Heart left ventricle (tissue), 16 donors: Measurements from ENCODE around the gene CKAP5. TPM values are rescaled to one million over a fixed set of nuclear protein-coding genes. Genes with fewer than 3 reads are reported as not detected.

Source experiments
- ATAC-seq, 4 donors: fragments of 200-7000 bp; cut with Tn5 transposase; one replicate each; pipeline ENCODE4 v1.9.1; 2020 to 2022; ENCODE audit warnings: moderate library complexity in 4 of 4, mild to moderate bottlenecking in 3 of 4, moderate number of reproducible peaks in 1 of 4
- DNase-seq, 5 donors: peaks; one replicate each; pipeline ENCODE4 v3.0.0-alpha.2; 2020
- H3K27ac ChIP-seq, 12 donors: fragments of 200-600 bp; sonication (generic) in 4 of 12; one replicate each; pipeline versions ENCODE4 v1.5.0 to v1.8.0; 2016 to 2022; ENCODE audit warnings: mild to moderate bottlenecking in 2 of 12
- H3K27me3 ChIP-seq, 9 donors: fragments of 200-600 bp; sonication (generic) in 2 of 9; one replicate each; pipeline versions ENCODE4 v1.5.1 to v1.8.0; 2016 to 2022; ENCODE audit warnings: mild to moderate bottlenecking in 3 of 9
- H3K36me3 ChIP-seq, 9 donors: fragments of 200-600 bp; sonication (generic) in 2 of 9; one replicate each; pipeline versions ENCODE4 v1.5.0 to v1.8.0; 2018 to 2022; ENCODE audit warnings: mild to moderate bottlenecking in 2 of 9
- H3K4me1 ChIP-seq, 12 donors: fragments of 200-600 bp; sonication (generic) in 4 of 12; one replicate each; pipeline versions ENCODE4 v1.5.0 to v1.8.0; 2016 to 2022; ENCODE audit warnings: mild to moderate bottlenecking in 3 of 12
- H3K4me3 ChIP-seq, 12 donors: fragments of 200-600 bp; sonication (generic) in 4 of 12; one replicate each; pipeline versions ENCODE4 v1.5.0 to v1.8.0; 2017 to 2022; ENCODE audit warnings: mild to moderate bottlenecking in 9 of 12, moderate library complexity in 4 of 12
- H3K9me3 ChIP-seq, 12 donors: fragments of 200-600 bp; sonication (generic) in 4 of 12; one replicate each; pipeline versions ENCODE4 v1.5.0 to v1.8.0; 2016 to 2022; ENCODE audit warnings: mild to moderate bottlenecking in 1 of 12
- POLR2A ChIP-seq, 2 donors: fragments of 450-650 bp; IDR thresholded peaks; one replicate each; pipeline ENCODE4 v1.6.1; 2017; ENCODE audit warnings: antibody characterized with exemption in 2 of 2, mild to moderate bottlenecking in 2 of 2, moderate library complexity in 2 of 2
- WGBS, 4 donors: extraction: QIAGEN DNeasy Blood & Tissue Kit in 2 of 4; methylation state at CpG; one replicate each; pipeline versions ENCODE4 v1.1.5 to v1.1.7; 2013 to 2018; 5-methylcytosine and 5-hydroxymethylcytosine counted together
- intact Hi-C, 10 donors: fragments of 100-400 bp; cut with DNase I; formaldehyde crosslinking; loops; one replicate each; pipeline versions ENCODE4 v1.11.1 to v1.14.2; 2022
- polyA plus RNA-seq, 2 donors: library from polyadenylated mRNA; stranded (reverse); fragments of 200-250 nt; gene quantifications; one replicate each; pipeline ENCODE4 v1.2.3, GENCODE V29; 2013
- total RNA-seq, 9 donors: library from RNA; depleted of rRNA in 2 of 9; stranded (reverse); fragments of >200 nt in 2 of 9; fragmentation: NEBNext Ultra II Directional in 3 of 9; extraction: Animal tissue kit (Norgen Biotek cat#: 25700) in 3 of 9; gene quantifications; one replicate each; pipeline versions ENCODE4 v1.1.0 to v1.2.4, GENCODE V29; 2016 to 2023
- TF ChIP-seq, protein P1 (sequence below), 12 donors: fragments of 200-600 bp; sonication (generic) in 4 of 12; IDR thresholded peaks; one replicate each; pipeline versions ENCODE4 v1.5.0 to v1.8.0; 2018 to 2022; ENCODE audit warnings: antibody characterized with exemption in 12 of 12, mild to moderate bottlenecking in 5 of 12
- donor health status: ischemic (EF 13 %, LVEDD 7.1; RV severe dilation, severe dysfunction).
- donor health status: healthy with polysubstance abuse.
- donor health status: DM: no; HTN: yes; CAD: no.
- donor health status: DM: no; HTN: no; CAD: no.
- donor health status: ischemic (EF 25% LVEDD 6.9; RV normal size, moderate dysfunction).
- donor health status: ischemic (EF 25% LVEDD 5.7; RV mildly dilated, moderate dysfunction).
- donor health status: healthy.
- donor health status: DM: yes; HTN: yes; CAD: no.
- donor health status: ischemic (EF 35%, LVEDD 5.7; RV mildly dilated, moderate dysfunction).
- donor health status: nonischemic (EF 11% LVEDD 7.7; RV severe dilation, severe dysfunction).
- donor health status: DM: yes; HTN: yes; CAD: no.
- donor health status: PGD.
- donor health status: ischemic (EF 29% LVEDD 5.4; RV normal size, mild dysfunction).
- donor health status: nonischemic (EF 23%, LVEDD 6.1; RV moderate dilation, normal function).

The CKAP5 gene
- total and polyA plus RNA-seq, 11 donors = 12.3 to 108 (median 67.6) TPM

DNA sequence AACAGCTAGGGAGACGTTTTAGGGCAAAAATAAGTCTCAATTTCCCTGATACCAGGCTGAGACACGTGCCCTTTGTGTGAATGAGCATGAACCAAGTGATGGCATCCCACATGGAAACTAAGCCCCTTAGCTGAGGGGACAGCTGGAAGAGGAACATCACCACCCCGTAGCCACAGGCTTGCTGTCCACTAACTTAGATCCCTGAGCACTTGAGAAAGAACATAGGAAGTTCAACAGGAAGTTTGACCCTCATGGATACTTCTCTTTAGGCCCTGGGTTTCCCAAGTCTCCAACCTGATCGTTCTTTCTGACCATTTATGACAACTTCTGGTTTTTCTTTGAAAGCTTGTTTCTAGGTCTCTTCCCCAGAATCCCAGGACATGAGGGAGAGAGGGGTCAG, 11.6 kb upstream of the CKAP5 start:
- ATAC-seq (peak in 3 of 4 donors; percentile 37 to 40 (median 37)), DNase-seq (no peak)
- intact Hi-C loops = no loop called here
- H3K27ac ChIP-seq = peak overlapping the region in 1 of 12 donors; percentile 81
- H3K4me3 ChIP-seq = no peak overlapping the region
- H3K36me3 ChIP-seq = peaks cover 0 to 37% (median 15%) of the 10 kb centered on the region in 9 donors
- H3K9me3 ChIP-seq = no peaks in the 10 kb centered on the region
- H3K4me1 ChIP-seq = peaks cover 0 to 40% (median 0%) of the 10 kb centered on the region in 12 donors
- H3K27me3 ChIP-seq = no peaks in the 10 kb centered on the region
- no peak for TF ChIP-seq POLR2A (IDR thresholded peaks at IDR 0.05)
- TF ChIP-seq, protein P1, sequence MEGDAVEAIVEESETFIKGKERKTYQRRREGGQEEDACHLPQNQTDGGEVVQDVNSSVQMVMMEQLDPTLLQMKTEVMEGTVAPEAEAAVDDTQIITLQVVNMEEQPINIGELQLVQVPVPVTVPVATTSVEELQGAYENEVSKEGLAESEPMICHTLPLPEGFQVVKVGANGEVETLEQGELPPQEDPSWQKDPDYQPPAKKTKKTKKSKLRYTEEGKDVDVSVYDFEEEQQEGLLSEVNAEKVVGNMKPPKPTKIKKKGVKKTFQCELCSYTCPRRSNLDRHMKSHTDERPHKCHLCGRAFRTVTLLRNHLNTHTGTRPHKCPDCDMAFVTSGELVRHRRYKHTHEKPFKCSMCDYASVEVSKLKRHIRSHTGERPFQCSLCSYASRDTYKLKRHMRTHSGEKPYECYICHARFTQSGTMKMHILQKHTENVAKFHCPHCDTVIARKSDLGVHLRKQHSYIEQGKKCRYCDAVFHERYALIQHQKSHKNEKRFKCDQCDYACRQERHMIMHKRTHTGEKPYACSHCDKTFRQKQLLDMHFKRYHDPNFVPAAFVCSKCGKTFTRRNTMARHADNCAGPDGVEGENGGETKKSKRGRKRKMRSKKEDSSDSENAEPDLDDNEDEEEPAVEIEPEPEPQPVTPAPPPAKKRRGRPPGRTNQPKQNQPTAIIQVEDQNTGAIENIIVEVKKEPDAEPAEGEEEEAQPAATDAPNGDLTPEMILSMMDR (IDR thresholded peaks at IDR 0.05) = no peak
- 62 to 77% (median 72%) methylated on average over 4 of the region's 4 CpGs for WGBS, 4 donors

GRCh38 chr11:46856605-46857343, 10.7 kb upstream of the CKAP5 start:
- Histone ChIP-seq H3K27ac (peak overlapping the region in 2 of 12 donors; percentile 13 to 81), H3K4me1 (peaks cover 0 to 40% (median 0%) of the 10 kb centered on the region in 12 donors), H3K27me3 (no peaks in the 10 kb centered on the region), H3K4me3 (no peak overlapping the region), H3K36me3 (peaks cover 0 to 29% (median 11%) of the 10 kb centered on the region in 9 donors), H3K9me3 (no peaks in the 10 kb centered on the region)
- peak in 2 of 4 donors; percentile 17 to 24 for ATAC-seq
- WGBS, 4 donors = 72 to 73% (median 72%) methylated on average over 5 of the region's 5 CpGs
- no peak for TF ChIP-seq POLR2A (IDR thresholded peaks at IDR 0.05)
- TF ChIP-seq, protein P1 (IDR thresholded peaks at IDR 0.05) = no peak
- no peak for DNase-seq
- intact Hi-C loops = no loop called here

- H3K27ac ChIP-seq = peak overlapping the region in 1 of 12 donors; percentile 81
- no peak overlapping the region for H3K4me3 ChIP-seq
- no peaks in the 10 kb centered on the region for H3K27me3 ChIP-seq
- peaks cover 0 to 40% (median 0%) of the 10 kb centered on the region in 12 donors for H3K4me1 ChIP-seq
- intact Hi-C loops = no loop called here
- TF ChIP-seq, protein P1 (IDR thresholded peaks at IDR 0.05) = no peak
- TF ChIP-seq POLR2A (IDR thresholded peaks at IDR 0.05) = no peak
- ATAC-seq (no peak), DNase-seq (no peak)
- H3K36me3 ChIP-seq = peaks cover 0 to 29% (median 11%) of the 10 kb centered on the region in 9 donors
- no peaks in the 10 kb centered on the region for H3K9me3 ChIP-seq
- WGBS, 4 donors = 96 to 99% (median 98%) methylated on average over 2 of the region's 2 CpGs
Observed at GRCh38 chr11:46855863-46856262, 9.8 kb upstream of the CKAP5 start.

GRCh38 chr11:46855167-46855566, 9.1 kb upstream of the CKAP5 start:
- intact Hi-C loops = no loop called here
- no peak for ATAC-seq
- 78 to 94% (median 91%) methylated on average over 3 of the region's 3 CpGs for WGBS, 4 donors
- Histone ChIP-seq H3K4me3 (no peak overlapping the region), H3K9me3 (no peaks in the 10 kb centered on the region), H3K27me3 (no peaks in the 10 kb centered on the region), H3K27ac (no peak overlapping the region), H3K36me3 (peaks cover 0 to 29% (median 11%) of the 10 kb centered on the region in 9 donors), H3K4me1 (peaks cover 0 to 40% (median 0%) of the 10 kb centered on the region in 12 donors)
- TF ChIP-seq, protein P1 (IDR thresholded peaks at IDR 0.05) = no peak
- TF ChIP-seq POLR2A (IDR thresholded peaks at IDR 0.05) = no peak
- DNase-seq = no peak
